Esophagus squamous epithelium (tissue), 5 donors: ENCODE measurements around the gene CEP290. TPM values are rescaled to one million over a fixed set of nuclear protein-coding genes. Genes with fewer than 3 reads are reported as not detected.
"Not testable (repeated sequence)": the region's sequence is repeated elsewhere in the genome, so short reads cannot be mapped to it uniquely, and the experiment has no call there.

Experiments
- DNase-seq: peaks from one replicate; lab custom pipeline; 2025; lab: John Stamatoyannopoulos, UW
- H3K27ac ChIP-seq, 4 donors: fragments of 200-600 bp; sonication (generic); one replicate each; pipeline ENCODE4 v1.5.1; 2016 to 2019; ENCODE audit warnings: mild to moderate bottlenecking in 1 of 4
- H3K27me3 ChIP-seq, 4 donors: fragments of 200-600 bp; sonication (generic); 1 replicate in 3 of 4; 2 replicates in 1 of 4; pipeline versions ENCODE4 v1.5.1 to v1.6.0; 2017 to 2021; ENCODE audit warnings: antibody characterized with exemption in 1 of 4
- H3K36me3 ChIP-seq, 3 donors: fragments of 200-600 bp; sonication (generic); one replicate each; pipeline ENCODE4 v1.5.1; 2016 to 2019
- H3K4me1 ChIP-seq, 3 donors: fragments of 200-600 bp; sonication (generic); one replicate each; pipeline ENCODE4 v1.5.1; 2017 to 2019
- H3K4me3 ChIP-seq, 4 donors: fragments of 200-600 bp; sonication (generic); 1 replicate in 3 of 4; 2 replicates in 1 of 4; pipeline ENCODE4 v1.5.1; 2016 to 2019; ENCODE audit warnings: mild to moderate bottlenecking in 2 of 4, moderate library complexity in 1 of 4
- H3K9me3 ChIP-seq, 3 donors: fragments of 200-600 bp; sonication (generic); one replicate each; pipeline ENCODE4 v1.5.1; 2016 to 2019
- POLR2A ChIP-seq, 4 donors: fragments of 450-650 bp; IDR thresholded peaks; one replicate each; pipeline ENCODE4 v1.6.1; 2017; ENCODE audit warnings: antibody characterized with exemption in 4 of 4, mild to moderate bottlenecking in 4 of 4, moderate library complexity in 3 of 4
- WGBS, 2 donors: methylation state at CpG; one replicate each; pipeline ENCODE4 v1.1.5; 2018; 5-methylcytosine and 5-hydroxymethylcytosine counted together
- intact Hi-C: fragments of 100-400 bp; cut with DNase I; formaldehyde crosslinking; loops from one replicate; pipeline ENCODE4 v1.15.0; 2022
- total RNA-seq, 4 donors: library from RNA; depleted of rRNA; stranded (reverse); fragments of >200 nt; gene quantifications; one replicate each; pipeline ENCODE4 v1.1.0, GENCODE V29; 2016
- TF ChIP-seq, protein P1 (sequence below), 6 experiments: fragments of 450-650 bp in 4 of 6; fragments of 200-600 bp in 2 of 6; sonication (generic) in 2 of 6; IDR thresholded peaks; one replicate each; pipeline ENCODE4 v1.5.1; 2016 to 2019; ENCODE audit warnings: antibody characterized with exemption in 6 of 6, mild to moderate bottlenecking in 4 of 6, moderate library complexity in 4 of 6
- donor health status: DM: yes; HTN: yes; CAD: no.

Gene CEP290
- total RNA-seq, 4 donors from 2014 or later = 0.72 to 15.8 (median 4.3) TPM

DNA sequence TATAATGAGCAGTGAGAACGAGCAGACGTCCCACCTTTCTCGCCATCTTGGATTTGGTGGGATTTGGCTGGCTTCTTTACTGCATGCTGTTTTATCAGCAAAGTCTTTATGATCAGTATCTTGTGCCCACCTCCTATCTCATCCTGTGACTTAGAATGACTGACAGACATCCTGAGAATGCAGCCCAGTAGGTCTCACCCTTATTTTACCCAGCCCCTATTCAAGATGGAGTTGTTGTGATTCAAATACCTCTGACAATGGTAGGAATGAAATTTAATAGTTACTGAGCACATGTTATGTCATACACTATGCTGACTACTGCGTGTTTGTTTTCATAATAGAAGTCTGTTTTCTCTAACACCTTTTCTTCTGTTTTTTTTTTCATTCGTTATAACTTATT lies 2.1 kb upstream of the CEP290 start:
- TF ChIP-seq POLR2A (IDR thresholded peaks at IDR 0.05) = no peak
- TF ChIP-seq, protein P1, sequence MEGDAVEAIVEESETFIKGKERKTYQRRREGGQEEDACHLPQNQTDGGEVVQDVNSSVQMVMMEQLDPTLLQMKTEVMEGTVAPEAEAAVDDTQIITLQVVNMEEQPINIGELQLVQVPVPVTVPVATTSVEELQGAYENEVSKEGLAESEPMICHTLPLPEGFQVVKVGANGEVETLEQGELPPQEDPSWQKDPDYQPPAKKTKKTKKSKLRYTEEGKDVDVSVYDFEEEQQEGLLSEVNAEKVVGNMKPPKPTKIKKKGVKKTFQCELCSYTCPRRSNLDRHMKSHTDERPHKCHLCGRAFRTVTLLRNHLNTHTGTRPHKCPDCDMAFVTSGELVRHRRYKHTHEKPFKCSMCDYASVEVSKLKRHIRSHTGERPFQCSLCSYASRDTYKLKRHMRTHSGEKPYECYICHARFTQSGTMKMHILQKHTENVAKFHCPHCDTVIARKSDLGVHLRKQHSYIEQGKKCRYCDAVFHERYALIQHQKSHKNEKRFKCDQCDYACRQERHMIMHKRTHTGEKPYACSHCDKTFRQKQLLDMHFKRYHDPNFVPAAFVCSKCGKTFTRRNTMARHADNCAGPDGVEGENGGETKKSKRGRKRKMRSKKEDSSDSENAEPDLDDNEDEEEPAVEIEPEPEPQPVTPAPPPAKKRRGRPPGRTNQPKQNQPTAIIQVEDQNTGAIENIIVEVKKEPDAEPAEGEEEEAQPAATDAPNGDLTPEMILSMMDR (IDR thresholded peaks at IDR 0.05) = no peak
- H3K27ac ChIP-seq = peak overlapping the region; percentile 11 to 91 (median 76)
- H3K4me1 ChIP-seq = peaks cover 7 to 60% (median 14%) of the 10 kb centered on the region in 3 donors
- no peaks in the 10 kb centered on the region for H3K27me3 ChIP-seq
- H3K36me3 ChIP-seq = no peaks in the 10 kb centered on the region
- DNase-seq = no peak
- intact Hi-C loops = loop anchor here (10.0 kb wide), 1 partner anchor 431 kb away; no protein-coding TSS in a partner anchor
- peak overlapping the region in 2 of 4 donors; percentile 77 to 82 for H3K4me3 ChIP-seq
- 59 to 73% methylated on average over 5 of the region's 5 CpGs for WGBS, 2 donors
- no peaks in the 10 kb centered on the region for H3K9me3 ChIP-seq

DNA sequence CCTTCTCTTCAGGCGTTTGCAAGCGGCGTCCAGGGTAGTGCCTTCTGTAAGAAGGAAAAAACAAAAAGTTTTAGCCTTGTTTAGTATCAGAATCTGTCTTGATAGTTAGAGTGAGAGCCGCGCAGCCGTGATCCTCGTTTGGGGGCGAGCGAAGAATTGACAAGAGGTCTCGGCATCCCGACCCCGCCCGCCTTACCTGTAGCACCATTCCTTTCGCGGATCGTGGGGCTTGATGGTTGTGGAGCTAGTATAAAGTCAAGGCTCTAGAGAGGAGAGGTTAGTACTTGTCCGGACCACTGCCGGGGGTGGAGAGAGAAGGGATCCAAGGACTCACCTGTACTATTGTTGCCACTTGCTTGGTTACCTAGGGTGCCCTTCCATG lies 713 bp upstream of the CEP290 start:
- no peak for TF ChIP-seq POLR2A (IDR thresholded peaks at IDR 0.05)
- TF ChIP-seq, protein P1 (IDR thresholded peaks at IDR 0.05) = no peak
- no peak for DNase-seq
- H3K27me3 ChIP-seq = no peaks in the 10 kb centered on the region
- intact Hi-C loops = loop anchor here (10.0 kb wide), 1 partner anchor 432 kb away; no protein-coding TSS in a partner anchor
- H3K4me1 ChIP-seq = peaks cover 7 to 54% (median 14%) of the 10 kb centered on the region in 3 donors
- no peaks in the 10 kb centered on the region for H3K9me3 ChIP-seq
- 0 to 1% methylated on average over 13 to 18 of the region's 18 CpGs for WGBS, 2 donors
- no peaks in the 10 kb centered on the region for H3K36me3 ChIP-seq
- H3K4me3 ChIP-seq = peak overlapping the region; percentile 75 to 87 (median 80)
- peak overlapping the region; percentile 87 to 91 (median 90) for H3K27ac ChIP-seq

DNA sequence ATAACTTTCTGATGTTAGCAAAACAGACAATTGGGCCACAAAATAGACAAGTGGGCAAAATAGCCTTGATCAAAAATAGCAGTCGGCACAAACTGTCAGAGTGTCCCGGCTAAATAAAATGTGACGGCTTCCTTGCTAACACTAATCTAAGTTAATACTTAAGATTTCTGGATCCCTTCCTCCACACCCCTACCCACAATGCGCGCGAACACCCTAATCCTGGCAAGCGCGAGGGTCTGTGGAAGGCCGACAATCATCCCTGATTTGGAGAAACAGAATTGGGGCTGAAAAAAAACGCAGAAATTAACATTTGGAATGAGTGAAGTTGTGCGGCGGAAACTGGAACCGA lies 489 bp downstream of the CEP290 start:
- Histone ChIP-seq H3K4me1 (peaks cover 7 to 46% (median 14%) of the 10 kb centered on the region in 3 donors), H3K9me3 (no peaks in the 10 kb centered on the region), H3K27me3 (no peaks in the 10 kb centered on the region), H3K36me3 (peaks cover 0 to 7% (median 0%) of the 10 kb centered on the region in 3 donors), H3K27ac (peak overlapping the region; percentile 87 to 91 (median 90)), H3K4me3 (peak overlapping the region; percentile 75 to 87 (median 80))
- DNase-seq = no peak
- 3 to 8% methylated on average over 13 of the region's 13 CpGs for WGBS, 2 donors
- TF ChIP-seq, protein P1 (IDR thresholded peaks at IDR 0.05) = no peak
- no peak for TF ChIP-seq POLR2A (IDR thresholded peaks at IDR 0.05)
- intact Hi-C loops = loop anchor here (10.0 kb wide), 1 partner anchor 433 kb away; no protein-coding TSS in a partner anchor

DNA sequence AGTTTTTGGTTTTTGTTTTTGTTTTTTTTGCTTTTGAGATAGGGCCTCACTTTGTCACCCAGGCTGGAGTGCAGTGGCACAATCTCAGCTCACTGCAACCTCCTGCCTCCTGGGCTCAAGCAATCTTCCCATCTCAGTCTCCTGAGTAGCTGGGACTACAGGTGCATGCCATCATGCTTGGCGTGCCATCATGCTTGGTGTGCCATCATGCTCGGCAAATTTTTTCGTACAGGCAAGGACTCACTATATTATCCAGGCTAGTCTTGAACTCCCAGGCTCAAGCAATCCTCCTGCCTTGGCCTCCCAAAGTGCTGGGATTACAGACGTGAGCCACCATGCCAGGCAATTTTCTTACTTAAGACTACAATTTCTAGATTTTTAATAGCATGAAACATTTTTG lies 2.2 kb downstream of the CEP290 start:
- not testable (repeated sequence) for H3K4me3 ChIP-seq, DNase-seq, H3K27ac ChIP-seq, H3K27me3 ChIP-seq, H3K9me3 ChIP-seq
- Histone ChIP-seq H3K4me1 (peaks cover 7 to 29% (median 10%) of the 10 kb centered on the region in 3 donors), H3K36me3 (peaks cover 0 to 13% (median 0%) of the 10 kb centered on the region in 3 donors)
- intact Hi-C loops = loop anchor here (10.0 kb wide), 1 partner anchor 435 kb away; no protein-coding TSS in a partner anchor
- WGBS, 2 donors = 97 to 98% methylated on average over 4 of the region's 4 CpGs

DNA sequence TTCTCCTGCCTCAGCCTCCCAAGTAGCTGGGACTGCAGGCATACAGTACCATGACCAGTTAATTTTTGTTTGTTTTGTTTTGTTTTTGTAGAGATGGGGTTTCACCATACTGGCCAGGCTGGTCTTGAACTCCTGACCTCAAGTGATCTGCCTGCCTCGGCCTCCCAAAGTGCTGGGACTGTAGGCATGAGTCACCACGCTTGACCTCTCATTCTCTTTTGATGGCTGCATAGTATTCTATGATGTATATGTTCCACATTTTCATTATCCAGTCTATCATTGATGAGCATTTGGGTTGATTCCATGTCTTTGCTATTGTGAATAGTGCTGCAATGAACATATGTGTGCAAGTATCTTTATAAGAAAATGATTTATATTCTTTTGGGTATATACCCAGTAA lies 8.7 kb downstream of the CEP290 start:
- H3K4me3 ChIP-seq, H3K27me3 ChIP-seq, H3K9me3 ChIP-seq, H3K27ac ChIP-seq, DNase-seq, intact Hi-C loops, H3K4me1 ChIP-seq: not testable (repeated sequence)
- 95 to 100% methylated on average over 2 of the region's 2 CpGs for WGBS, 2 donors
- H3K36me3 ChIP-seq = peaks cover 0 to 38% (median 0%) of the 10 kb centered on the region in 3 donors

DNA sequence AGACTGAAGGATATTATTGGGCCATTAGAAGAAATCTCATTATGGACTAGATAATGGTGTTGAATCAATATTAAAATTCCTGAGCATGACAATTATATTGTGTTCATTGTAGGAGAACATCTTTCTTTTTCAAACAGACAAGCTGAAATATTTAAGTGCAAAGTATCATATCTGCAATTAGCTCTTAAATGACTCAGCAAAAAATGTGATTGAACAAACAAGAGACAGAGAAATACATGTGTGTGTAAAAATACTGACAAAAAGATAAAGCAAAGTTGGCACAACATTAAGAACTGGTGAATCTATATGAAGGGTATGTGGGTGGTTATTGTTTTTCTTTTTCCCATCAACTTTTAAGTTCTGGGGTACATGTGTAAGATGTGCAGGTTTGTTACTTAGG lies 9.5 kb downstream of the CEP290 start:
- DNase-seq = no peak
- Histone ChIP-seq H3K27ac (no peak overlapping the region), H3K36me3 (peaks cover 0 to 45% (median 0%) of the 10 kb centered on the region in 3 donors), H3K4me1 (no peaks in the 10 kb centered on the region), H3K27me3 (no peaks in the 10 kb centered on the region), H3K9me3 (no peaks in the 10 kb centered on the region), H3K4me3 (no peak overlapping the region)
- TF ChIP-seq, protein P1 (IDR thresholded peaks at IDR 0.05) = no peak
- TF ChIP-seq POLR2A (IDR thresholded peaks at IDR 0.05) = no peak
- intact Hi-C loops = no loop called here
